Left lobe of liver (tissue), 2 donors: ENCODE data around the gene TIGD3. TPM values are rescaled to one million over a fixed set of nuclear protein-coding genes. Genes with fewer than 3 reads are reported as not detected.

Source experiments
- ATAC-seq: fragments of 200-7000 bp; cut with Tn5 transposase; one replicate; pipeline ENCODE4 v1.9.1; 2020; ENCODE audit warnings: mild to moderate bottlenecking, moderate library complexity
- DNase-seq: peaks from one replicate; pipeline ENCODE4 v3.0.0-alpha.2; 2020; ENCODE audit warnings: low spot score
- total RNA-seq: library from RNA; stranded (reverse); gene quantifications from one replicate; pipeline ENCODE4 v1.2.1, GENCODE V29; 2021
- donor health status: DM: no; HTN: no; CAD: no; lungs with moderate emphysema.
- donor health status: DM: no; HTN: yes; CAD: no.

Gene TIGD3
- total RNA-seq, 1 donor from 2014 or later, result 0.43 TPM

DNA sequence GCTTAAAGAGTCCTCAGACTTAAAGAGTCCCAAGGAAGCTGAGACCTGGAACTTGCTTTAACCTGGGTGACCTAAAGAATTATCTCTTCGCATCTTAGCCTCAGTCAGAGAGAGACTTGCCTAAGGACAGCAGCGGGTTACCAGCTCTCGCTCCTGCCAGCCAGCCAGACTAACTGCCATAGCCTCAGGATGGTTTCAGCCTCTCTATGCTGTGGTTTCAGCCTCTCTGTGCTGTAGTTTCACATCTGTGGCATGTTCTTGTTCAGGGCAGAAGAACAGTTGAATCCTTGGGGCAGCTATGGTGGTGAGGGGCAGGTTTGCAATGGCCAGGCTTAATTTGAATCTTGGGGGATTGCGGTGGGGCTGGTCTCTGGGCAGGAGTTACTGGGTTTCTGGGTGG lies 34.2 kb downstream of the TIGD3 start:
- no peak for ATAC-seq
- DNase-seq, result no peak

DNA sequence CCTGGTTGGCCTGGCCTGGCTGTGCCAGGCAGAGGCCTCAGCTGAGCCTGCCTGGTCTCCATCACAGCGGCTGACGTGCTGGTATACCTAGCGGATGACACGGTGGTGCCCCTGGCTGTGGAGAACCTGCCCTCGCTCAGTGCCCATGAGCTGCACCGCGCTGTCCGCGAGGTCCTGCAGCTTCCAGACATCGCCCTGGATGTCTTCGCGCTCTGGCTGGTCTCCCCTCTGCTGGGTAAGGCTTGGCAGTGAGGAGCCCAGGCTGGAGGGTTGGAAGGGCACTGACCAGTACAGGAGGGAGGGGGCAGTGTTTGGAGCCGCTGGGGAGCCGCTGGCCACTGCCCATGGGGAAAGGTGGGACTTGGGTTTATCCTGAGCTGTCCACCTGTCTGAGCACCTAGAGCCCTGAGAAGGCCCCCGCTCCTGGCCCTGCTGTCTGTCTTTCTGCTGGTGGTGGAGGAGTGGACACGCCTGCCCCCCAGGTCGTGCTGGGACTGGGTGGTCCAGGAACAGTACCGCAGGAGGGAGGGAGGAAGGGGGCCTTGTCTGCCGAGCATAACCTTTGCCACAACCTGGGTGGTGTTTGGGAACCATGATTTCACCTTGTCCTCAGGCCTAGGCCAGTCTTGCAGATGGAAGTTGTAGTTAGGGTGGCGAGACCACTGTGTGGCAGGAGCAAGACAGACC lies 34.9 kb downstream of the TIGD3 start:
- DNase-seq (no peak), ATAC-seq (no peak)

DNA sequence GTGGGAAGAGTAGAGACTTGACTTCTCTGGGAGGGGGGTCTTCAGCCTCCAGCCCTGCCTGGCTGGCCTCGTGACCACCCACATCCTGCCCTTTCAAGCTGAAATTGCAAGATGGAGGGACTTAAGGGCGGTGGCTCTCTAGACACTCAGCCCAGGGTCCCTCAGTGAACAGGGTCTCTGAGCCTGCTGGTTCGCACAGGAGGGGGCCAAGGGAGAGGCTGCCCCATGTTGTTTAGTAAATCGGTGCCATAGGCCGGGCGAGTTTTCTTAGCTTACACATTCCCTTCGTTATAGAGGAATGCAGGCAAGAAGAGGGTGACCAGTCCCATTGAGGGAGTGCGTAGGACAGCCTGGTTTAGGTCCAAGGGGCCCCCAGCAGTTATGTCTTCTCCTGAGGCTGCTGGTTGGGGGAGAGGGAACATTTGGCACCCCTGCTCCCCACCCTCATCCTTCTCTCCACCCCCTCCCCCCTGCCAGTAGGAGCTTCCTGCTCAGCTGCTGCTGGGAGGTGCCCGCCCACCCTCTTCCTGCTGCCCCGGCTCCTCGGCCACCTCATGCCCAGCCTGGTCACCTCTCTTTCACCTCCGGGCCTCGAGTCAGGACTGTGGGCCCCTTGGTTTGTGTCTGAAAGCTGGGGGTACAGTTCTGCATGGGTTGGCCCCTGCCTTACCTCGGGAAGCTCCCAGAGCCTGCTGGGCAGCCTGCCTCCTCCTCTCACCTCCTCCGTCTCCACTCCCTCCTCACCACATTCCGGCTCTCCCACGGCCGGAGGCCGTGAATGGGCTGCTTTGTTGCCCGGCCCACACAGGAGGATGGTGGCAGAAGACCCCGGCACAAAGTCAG lies 35.8 kb downstream of the TIGD3 start:
- no peak for DNase-seq
- ATAC-seq, result no peak

DNA sequence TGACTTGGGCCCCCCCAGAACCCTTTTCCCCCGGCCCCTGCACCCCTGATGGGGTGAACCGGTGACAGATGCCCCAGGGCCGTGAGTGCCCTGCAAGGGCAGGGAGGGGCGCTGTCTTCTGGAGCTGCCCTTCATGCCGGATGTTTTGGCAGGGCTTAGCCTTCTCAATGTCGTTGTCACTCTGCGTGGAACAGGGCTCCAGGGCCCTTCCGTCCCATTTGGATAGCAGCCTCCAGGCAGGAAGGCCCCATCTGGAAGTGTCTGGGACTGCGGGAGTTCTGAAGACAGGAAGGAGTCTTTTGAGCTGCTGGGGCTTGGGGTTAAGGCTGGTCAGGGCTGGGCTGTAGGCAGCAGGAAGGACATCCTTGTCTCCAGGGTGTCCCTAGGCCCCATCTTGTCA lies 36.4 kb downstream of the TIGD3 start:
- ATAC-seq, result peak; percentile 21

GRCh38 chr11:65392186-65392829 lies 37.8 kb downstream of the TIGD3 start:
- DNase-seq (no peak), ATAC-seq (no peak)

More for the DNA sequence above, 36.4 kb downstream of the TIGD3 start:
- DNase-seq, result no peak

DNA sequence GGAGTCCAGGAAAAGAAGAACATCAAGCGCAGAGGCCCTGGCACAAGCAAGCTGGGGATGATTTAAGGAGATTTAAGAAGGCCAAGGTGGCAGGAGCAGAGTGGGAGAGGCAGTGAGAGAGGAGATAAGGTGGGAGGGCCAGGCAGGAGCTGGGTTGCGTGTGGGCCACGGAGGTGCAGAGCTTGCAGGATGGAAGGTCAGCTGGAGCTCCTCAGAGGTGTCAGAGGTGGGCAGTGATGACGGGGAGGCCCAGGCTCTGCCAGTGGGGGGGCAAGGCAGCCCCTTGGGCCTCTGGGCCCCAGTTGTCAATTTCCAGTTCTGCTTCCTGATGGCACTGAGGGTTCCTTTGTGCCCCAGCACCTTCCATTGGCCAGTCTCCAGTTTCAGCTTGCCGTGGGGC lies 38.3 kb downstream of the TIGD3 start:
- DNase-seq (no peak), ATAC-seq (no peak)

- ATAC-seq, result no peak
- no peak for DNase-seq
These were observed 39.0 kb downstream of the TIGD3 start for GRCh38 chr11:65393513-65394079.

GRCh38 chr11:65394125-65394536 lies 39.6 kb downstream of the TIGD3 start:
- DNase-seq (no peak), ATAC-seq (no peak)

DNA sequence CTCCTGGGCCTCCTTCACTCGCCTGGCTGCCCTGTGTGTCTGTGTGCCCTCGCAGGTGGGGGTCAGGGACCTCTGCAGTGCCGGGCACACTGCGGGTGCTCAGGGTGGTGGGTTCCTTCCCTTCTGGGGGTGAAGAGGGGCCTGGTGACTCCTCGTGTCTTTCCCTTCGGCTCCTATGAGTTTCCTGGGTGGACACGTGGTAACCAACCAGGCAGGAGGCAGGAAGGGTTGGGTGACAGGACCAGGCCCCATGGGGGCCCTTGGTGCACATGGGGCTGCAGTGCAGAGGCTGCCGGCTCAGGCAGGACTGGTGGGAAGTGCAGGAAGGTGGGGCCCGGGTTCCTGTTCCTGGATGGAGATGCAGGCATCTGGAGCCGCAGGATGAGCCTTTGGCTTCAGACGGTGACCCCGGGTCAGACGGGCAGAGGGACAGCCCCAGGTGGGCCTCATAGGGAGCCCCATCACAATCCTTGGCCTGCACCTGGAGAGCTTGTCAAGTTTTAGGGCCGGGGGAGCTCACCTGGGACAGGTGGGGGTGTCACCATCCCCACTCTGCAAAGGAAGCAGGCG lies 41.5 kb downstream of the TIGD3 start:
- DNase-seq (no peak), ATAC-seq (no peak)

DNA sequence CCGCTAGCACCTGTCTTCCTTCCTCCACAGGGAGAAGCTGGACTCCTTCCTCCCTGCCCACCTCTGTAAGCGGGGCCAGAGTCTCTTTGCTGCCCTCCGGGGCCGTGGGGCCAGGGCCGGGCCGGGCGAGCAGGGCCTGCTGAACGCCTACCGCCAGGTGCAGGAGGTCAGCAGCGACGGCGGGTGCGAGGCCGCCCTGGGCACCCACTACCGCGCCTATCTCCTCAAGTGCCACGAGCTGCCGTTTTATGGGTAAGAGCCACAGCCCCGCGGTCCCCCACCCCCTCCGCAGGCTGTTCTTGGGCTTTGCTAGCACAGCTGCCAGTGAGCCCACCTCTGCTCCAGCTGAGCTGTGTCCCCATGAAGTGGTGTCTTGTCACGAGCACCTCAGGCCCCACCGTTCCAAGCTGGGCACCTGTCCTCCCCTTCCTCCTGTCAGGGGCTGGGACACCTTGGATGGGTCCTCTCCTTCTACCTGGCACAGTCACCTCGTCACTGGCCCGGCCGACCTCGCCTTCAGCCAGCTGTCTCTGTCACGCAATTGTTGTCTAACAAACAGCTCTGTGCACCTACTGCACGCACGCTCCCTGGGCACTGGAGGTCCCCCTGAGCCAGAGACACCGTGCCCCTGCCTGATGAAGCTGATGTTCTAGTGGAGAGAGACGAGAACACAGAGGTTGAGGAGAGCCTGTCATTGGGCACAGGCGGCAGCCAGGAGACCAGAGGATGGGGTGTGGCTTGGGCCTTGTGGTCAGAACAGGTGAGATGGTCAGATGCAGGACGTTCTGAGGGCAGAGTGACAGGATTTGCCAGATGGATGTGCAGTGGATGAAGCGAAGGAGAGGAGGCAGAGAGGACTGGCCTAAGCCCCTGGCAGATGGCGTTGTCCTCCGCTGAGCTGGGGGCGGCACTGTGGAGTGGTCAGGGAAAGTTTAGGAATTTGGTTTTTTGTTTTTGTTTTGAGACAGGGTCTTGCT lies 42.5 kb downstream of the TIGD3 start:
- no peak for DNase-seq
- no peak for ATAC-seq

DNA sequence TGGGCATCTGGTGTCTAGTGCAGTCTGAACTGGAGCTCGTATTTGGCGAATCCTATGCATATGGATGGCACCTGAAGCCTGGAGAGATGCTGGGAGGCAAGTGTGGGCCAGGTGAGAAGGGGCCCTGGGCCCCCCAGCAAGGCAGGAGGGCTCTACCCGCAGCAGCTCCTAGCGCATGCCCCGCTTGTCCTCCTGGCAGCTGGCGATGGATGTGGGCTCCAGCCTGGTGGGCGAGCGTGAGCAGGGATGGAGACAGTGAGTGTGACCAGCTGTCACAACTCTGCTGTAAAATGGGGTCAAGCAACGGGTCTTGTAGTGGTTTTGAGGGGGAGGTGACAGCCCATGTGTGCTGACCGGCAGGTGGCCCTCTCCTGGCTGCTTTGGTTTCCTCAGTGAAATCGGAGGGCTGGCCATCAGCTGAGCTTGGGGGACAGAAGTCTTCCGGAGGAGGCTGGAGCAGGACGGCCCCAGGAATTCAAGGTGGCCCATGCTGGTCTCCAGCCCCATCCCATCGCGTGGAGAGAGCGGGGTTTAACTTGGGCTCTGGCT lies 43.9 kb downstream of the TIGD3 start:
- ATAC-seq (no peak), DNase-seq (no peak)

GRCh38 chr11:65399249-65399648 lies 44.7 kb downstream of the TIGD3 start:
- DNase-seq (no peak), ATAC-seq (no peak)

- DNase-seq (no peak), ATAC-seq (no peak)
These were observed 45.3 kb downstream of the TIGD3 start for GRCh38 chr11:65399845-65400244.

- ATAC-seq (no peak), DNase-seq (no peak)
These were observed 45.9 kb downstream of the TIGD3 start for GRCh38 chr11:65400307-65401072.

- ATAC-seq, result no peak
- DNase-seq, result no peak
These were observed 46.7 kb downstream of the TIGD3 start for GRCh38 chr11:65401073-65401802.

GRCh38 chr11:65401803-65402248 lies 47.3 kb downstream of the TIGD3 start:
- ATAC-seq (no peak), DNase-seq (no peak)

- no peak for ATAC-seq
- no peak for DNase-seq
These were observed 48.2 kb downstream of the TIGD3 start for GRCh38 chr11:65402790-65403189.

GRCh38 chr11:65403607-65404121 lies 49.1 kb downstream of the TIGD3 start:
- peak; percentile 16 for ATAC-seq
- no peak for DNase-seq
